ENCODE results near the gene SCIN.
A peak's percentile ranks its signal among the peaks of the same experiment; 100 is the strongest.
"Not testable (repeated sequence)": the region's sequence is repeated elsewhere in the genome, so short reads cannot be mapped to it uniquely, and the experiment has no call there.

The SCIN gene

GRCh38 chr7:12619461-12620069 is 49.0 kb downstream of the SCIN start:
- DNase-seq: no peak

GRCh38 chr7:12620371-12620770 is 49.9 kb downstream of the SCIN start:
- DNase-seq: no peak

DNA sequence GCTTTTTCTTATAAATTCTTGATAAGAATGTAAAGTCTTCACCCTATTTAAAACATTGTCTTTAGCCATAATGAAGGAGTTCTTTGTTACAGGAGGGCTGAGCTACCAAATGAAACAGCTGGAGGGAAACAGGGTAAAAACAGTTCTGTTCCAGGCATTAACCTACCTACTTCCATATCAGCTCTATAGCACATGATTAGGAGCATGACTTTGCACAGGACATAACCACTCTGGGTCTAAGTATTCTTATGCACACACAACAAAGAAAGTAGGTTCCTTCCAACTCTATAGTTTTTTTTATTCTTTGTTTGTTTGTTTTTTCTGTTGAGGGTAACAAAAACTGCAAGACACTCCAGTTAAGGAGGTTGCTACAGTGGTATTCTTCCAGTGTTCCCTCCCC is 52.7 kb downstream of the SCIN start:
- no peak for DNase-seq

DNA sequence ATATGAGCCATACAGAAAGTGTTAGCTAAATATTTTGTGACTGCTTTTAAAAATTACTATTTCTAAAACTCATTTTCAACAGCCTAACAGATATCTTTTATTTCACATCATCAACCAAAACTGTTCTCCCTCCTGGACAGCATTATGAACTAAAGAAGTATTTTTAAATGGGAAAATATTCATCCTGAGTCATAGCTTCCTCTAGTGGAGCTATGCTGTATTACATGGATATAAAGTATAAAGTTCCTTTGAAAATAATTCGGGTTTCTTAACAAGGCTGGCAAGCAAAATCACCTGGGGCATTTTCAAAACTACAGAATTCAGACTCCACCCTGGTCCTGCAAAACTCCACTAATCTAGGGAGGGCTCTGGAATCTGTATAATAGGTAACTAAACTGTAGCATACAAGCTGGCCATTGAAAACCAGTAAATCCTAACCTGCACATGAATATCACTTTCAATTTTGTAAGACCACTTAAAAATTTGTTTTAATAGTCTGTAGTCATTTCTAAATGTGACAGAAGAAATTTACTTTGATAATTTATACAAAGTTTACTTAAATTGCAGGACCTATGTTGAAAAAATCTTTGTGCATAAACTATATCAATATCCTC is 53.5 kb downstream of the SCIN start:
- DNase-seq: no peak

- no peak for DNase-seq
Observed at GRCh38 chr7:12625836-12626235, 55.3 kb downstream of the SCIN start.

GRCh38 chr7:12629816-12630512 is 59.4 kb downstream of the SCIN start:
- no peak for DNase-seq

DNA sequence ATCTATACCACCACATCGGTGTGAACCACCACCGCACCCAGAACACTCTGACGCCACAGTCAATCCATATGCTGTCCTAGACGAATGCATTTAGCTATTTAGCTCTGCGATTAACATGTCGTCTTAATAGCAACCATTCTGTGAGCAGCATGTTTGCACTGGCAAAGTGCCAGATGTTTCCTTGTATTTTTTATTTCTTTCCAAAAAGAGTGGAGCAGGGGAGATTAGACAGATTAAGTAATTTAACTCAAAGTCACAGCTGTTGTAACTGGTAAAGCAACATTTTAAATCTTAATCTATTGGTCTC is 59.9 kb downstream of the SCIN start:
- DNase-seq: no peak

DNA sequence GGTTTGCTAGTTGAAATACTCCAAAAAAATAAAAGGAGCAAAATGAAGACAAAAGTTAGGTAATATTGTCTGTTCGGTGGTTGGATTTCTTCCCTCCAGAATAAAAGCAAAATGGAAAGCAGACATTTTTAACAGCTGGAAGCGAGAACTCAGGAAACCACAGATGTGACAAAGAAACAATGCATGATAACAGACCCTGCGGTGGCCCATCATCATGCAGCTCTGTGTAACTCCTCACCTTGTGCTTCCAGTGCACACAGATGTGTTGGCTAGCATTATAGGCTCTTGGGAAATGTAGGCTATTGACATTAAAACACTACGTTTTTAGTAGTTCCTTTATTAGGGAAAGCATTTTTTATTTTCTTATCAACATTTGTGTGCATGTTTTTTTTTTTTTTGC is 63.1 kb downstream of the SCIN start:
- DNase-seq: no peak

DNA sequence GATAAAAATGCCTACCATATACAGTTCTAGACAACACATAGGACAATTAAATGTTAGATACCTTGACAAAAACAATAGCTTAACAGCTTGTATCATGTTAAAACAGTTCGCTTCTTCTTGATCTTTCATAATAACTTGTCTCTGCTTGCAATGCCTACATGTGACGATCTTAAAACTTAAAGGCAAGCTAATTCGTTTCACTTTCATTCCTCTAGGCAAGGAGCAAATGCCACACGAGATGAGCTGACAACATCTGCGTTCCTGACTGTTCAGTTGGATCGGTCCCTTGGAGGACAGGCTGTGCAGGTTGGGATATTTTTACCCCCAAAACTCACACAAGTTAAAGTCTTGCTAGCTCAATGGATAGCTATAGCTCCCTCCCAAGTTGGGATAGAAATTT is 65.3 kb downstream of the SCIN start:
- DNase-seq: no peak

DNA sequence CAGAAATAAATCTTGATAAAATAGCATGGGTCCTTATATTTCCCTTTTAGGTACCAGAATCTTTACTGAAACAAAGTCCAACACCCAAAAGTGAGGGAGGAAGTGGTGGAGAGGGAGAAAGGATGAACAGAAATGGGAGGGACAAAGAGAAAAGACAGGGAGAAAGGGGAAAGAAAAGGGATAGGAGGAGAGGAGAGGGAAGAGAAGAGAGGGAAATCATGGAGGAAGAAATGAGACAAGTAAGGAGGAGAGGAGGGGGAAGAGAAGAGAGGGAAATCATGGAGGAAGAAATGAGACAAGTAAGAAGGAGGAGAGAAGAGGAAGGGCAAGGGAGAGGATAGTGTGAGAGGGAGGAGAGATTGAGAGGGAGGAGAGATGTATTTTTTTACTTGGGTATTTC is 66.8 kb downstream of the SCIN start:
- DNase-seq: no peak

DNA sequence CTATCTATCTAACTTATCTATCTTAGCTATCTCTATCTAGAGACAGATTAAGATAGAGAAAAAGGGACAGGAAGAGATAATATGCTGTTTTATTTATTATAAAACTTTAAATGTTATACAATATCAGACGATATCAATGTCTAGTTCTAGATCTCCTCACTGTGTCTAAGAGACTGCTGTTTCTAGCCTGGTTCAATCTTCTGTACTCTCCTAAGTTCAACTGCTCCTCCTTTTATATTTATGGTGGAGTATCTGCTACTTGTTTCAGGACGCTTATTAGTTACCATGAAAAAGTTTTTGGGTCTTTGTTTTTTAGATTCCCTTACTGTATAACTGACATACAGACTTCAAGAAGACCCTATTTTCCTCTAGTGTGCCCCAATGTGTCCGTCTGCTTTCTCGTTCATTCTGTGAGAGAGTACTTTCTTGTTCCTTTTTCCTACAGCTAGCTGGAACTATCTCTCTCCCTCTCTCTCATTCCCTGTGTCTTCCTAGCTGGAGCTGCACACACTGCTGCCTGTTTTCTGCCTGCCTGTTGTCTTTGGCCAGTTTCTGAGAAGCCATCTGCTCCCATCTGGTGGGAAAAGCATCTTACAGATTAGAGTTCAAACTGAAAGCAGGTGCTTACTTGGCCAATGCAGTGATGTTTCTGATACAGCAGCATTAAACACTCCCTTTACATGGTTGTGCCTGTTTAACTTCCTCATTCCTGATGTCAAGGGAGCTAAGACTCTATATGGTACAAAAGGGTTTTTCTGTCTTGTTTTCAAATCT is 67.5 kb downstream of the SCIN start:
- peak in 1 of 14 donors; percentile 2 for DNase-seq

DNA sequence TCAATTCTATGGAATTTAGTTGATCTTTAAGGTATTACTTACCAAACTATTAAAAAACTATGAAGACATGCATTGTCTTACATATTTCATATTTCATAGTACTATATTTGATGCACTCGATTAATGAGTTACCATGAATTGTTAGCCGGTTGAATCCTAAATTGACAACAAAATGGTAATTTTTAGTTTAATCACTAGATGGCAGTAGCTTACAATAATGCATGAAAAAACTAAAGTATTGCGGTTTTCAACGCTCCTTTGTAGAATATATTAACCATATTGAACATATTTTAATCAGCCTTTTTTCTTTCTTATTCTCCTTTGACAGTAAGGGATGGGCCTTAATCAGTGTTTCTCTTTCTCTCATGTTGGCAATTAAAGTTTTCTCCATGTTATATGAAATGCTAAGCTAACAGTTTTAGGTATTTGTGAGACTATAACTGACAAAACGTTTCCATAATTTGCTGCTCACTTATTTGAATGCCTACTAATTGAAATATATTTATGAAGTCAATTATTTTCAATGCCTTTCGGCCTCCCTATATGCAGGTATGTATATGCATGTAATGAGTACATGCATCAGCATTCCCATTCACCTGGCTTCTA is 68.4 kb downstream of the SCIN start:
- peak in 1 of 14 donors; percentile 2 for DNase-seq

GRCh38 chr7:12640299-12641096 is 70.0 kb downstream of the SCIN start:
- no peak for DNase-seq

- no peak for DNase-seq
Observed at GRCh38 chr7:12641196-12641595, 70.7 kb downstream of the SCIN start.

DNA sequence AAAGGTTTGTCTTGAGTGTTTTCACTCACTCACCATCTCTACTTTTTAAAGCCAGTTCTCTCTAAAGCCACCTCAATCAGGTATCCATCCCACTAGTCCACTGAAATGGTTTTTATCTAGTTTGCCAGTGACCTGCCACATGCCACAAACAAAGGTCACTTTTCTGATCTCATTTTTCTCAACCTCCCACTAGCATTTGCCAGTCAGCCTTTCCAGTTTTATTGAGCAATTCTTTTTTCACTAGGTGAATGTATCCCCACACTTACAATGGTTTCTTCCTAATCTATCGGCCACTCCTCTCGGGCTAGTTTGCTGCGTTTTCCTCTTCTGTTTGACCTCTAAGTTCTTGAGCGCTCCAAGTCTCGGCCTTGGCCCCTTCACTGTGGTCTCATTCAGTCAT is 72.0 kb downstream of the SCIN start:
- no peak for DNase-seq

GRCh38 chr7:12643001-12643643 is 72.6 kb downstream of the SCIN start:
- no peak for DNase-seq

GRCh38 chr7:12643644-12644043 is 73.1 kb downstream of the SCIN start:
- DNase-seq: no peak

DNA sequence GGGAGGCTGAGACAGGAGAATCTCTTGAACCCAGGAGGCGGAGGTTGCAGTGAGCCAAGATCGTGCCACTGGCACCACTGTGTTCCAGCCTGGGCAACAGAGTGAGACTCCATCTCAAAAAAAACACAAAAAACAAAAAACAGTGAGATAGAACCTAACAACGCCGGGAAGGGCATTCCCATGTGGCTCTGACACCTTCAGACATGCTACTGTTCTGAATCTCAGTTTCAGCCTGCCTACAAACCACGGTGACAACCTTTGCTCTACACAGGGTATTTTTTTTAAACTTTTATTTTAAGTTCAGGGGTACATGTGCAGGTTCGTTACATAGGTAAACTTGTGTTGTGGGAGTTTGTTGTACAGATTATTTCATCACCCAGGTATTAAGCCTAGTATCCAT is 74.7 kb downstream of the SCIN start:
- DNase-seq: not testable (repeated sequence)

DNA sequence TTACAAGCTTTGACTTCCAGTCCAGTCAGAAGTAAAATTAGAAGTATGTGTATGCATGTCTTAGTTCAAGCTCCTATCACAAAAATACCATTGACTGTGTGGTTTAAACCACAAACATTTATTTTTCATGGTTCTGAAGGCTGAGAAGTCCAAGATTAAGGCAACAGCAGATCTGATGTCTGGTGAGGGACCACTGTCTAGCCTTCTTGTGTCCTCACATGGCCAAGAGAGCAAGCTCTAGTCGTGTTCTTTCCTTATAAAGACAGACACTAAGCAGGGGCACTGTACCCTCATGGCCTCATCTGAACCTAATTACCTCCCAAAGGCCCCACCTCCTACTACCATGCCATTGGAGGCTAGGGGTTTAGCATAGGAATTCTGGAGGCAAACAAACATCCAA is 75.6 kb downstream of the SCIN start:
- DNase-seq: no peak

GRCh38 chr7:12647364-12648219 is 77.1 kb downstream of the SCIN start:
- no peak for DNase-seq

All from C1 segment of cervical spinal cord (tissue), 14 donors.